ENCODE data around the gene PRM1.

The PRM1 gene

DNA sequence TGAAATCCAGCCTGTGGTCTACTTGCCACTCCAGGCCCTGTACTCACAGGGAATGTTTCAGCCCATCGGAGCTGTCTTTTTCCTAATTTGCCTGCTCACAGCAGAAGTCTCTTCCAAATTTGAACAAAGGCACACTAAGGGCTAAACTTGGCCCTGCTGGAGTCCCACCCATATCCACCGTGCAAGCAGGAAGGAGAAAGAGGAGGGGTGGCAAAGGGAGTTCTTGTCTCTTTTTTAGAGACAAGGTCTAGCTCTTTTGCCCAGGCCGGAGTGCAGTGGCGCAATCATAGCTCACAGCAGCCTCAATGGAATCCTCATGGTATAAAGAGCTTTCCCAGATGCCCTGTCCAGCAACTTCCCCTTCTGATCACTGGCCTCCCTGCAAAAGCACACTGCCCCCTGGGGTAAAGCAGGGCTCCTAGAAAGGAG lies 2.7 kb upstream of the PRM1 start:
- ChIA-PET POLR2A (interaction anchor here (1.6 kb wide), 1 partner anchor 28 kb away, joined by 4 read pairs; the partner anchor contains the start of gene SOCS1), CTCF (interaction anchor here (0.6 to 1.3 kb wide), 3 partner anchors 10 to 51 kb away, joined by 3 to 6 read pairs (median 5); partner anchors contain the start of genes PRM3 and SOCS1)

DNA sequence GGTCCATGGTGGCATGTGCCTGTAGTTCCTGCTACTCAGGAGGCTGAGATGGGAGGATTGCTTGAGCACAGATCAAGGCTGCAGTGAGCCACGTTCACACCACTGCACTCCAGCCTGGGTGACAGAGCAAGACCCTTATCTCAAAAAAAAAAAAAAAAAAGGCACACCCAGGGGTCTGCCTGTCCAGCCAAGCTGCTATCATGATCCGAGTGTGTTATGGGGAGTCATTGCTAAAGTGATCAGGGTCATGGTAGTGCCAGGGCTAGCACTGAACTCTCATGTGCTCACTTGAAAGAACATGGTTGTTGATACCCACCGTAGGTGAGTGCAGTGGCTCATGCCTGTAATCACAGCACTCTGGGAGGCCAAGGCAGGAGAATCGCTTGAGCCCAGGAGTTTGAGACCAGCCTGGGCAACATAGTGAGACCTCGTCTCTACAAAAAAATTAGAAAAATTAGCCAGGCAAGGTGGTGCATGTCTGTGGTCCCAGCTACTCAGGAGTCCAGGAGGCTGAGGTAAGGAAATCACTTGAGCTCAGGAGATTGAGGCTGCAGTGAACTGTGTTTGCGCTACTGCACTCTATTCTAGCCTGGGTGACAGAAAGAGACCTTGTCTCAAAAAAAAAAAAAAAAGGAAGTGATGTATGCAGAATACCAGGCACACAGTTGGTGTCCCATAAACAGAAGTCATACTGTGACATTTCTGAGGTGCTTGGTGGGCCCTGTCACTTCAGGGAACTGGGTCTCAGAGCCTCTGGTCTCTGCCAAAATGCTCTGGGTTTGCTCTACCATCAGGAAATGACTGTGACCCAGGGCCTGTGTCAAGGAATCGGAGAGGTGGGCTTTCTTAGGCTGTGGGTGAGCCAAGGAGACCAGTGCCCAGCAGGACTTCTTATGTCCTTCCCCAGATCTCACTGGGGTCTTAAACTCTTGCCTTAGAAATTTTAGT lies 2.2 kb downstream of the PRM1 start:
- CTCF ChIA-PET, result no interaction called here
- TF ChIP-seq CTBP1 (IDR thresholded peaks at IDR 0.05; ENCODE audit: borderline replicate concordance) (no peak), SUZ12 (IDR thresholded peaks at IDR 0.05) (no peak), ELF4 (IDR thresholded peaks at IDR 0.05) (no peak), BHLHE40 (IDR thresholded peaks at IDR 0.05; ENCODE audit: borderline replicate concordance) (no peak), FOXK2 (IDR thresholded peaks at IDR 0.05) (no peak), ZNF384 (IDR thresholded peaks at IDR 0.05) (no peak), ARNT (IDR thresholded peaks at IDR 0.05) (no peak), L3MBTL2 (conservative IDR thresholded peaks at IDR 0.05) (no peak)
- TF ChIP-seq, protein P1, sequence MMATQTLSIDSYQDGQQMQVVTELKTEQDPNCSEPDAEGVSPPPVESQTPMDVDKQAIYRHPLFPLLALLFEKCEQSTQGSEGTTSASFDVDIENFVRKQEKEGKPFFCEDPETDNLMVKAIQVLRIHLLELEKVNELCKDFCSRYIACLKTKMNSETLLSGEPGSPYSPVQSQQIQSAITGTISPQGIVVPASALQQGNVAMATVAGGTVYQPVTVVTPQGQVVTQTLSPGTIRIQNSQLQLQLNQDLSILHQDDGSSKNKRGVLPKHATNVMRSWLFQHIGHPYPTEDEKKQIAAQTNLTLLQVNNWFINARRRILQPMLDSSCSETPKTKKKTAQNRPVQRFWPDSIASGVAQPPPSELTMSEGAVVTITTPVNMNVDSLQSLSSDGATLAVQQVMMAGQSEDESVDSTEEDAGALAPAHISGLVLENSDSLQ (IDR thresholded peaks at IDR 0.05), result no peak

More for the DNA sequence above, 2.7 kb upstream of the PRM1 start:
- TF ChIP-seq ZNF384 (IDR thresholded peaks at IDR 0.05), result no peak
- TF ChIP-seq TARDBP (IDR thresholded peaks at IDR 0.05), result no peak
- TF ChIP-seq HDGF (IDR thresholded peaks at IDR 0.05; ENCODE audit: borderline replicate concordance), result no peak
- no peak for TF ChIP-seq FOXA1 (IDR thresholded peaks at IDR 0.05)
- TF ChIP-seq SP1 (IDR thresholded peaks at IDR 0.05), result no peak
- TF ChIP-seq BHLHE40 (IDR thresholded peaks at IDR 0.05; ENCODE audit: borderline replicate concordance), result no peak
- TF ChIP-seq, protein P1 (IDR thresholded peaks at IDR 0.05), result no peak
- no peak for TF ChIP-seq ARNT (IDR thresholded peaks at IDR 0.05)
- no peak for TF ChIP-seq FOXK2 (IDR thresholded peaks at IDR 0.05)
- TF ChIP-seq FOXM1 (IDR thresholded peaks at IDR 0.05; ENCODE audit: borderline replicate concordance), result no peak
- no peak for TF ChIP-seq L3MBTL2 (conservative IDR thresholded peaks at IDR 0.05)
- TF ChIP-seq LEF1 (IDR thresholded peaks at IDR 0.05; ENCODE audit: borderline replicate concordance), result no peak
- DNase-seq (ENCODE audit: extremely low spot score), result no peak

DNA sequence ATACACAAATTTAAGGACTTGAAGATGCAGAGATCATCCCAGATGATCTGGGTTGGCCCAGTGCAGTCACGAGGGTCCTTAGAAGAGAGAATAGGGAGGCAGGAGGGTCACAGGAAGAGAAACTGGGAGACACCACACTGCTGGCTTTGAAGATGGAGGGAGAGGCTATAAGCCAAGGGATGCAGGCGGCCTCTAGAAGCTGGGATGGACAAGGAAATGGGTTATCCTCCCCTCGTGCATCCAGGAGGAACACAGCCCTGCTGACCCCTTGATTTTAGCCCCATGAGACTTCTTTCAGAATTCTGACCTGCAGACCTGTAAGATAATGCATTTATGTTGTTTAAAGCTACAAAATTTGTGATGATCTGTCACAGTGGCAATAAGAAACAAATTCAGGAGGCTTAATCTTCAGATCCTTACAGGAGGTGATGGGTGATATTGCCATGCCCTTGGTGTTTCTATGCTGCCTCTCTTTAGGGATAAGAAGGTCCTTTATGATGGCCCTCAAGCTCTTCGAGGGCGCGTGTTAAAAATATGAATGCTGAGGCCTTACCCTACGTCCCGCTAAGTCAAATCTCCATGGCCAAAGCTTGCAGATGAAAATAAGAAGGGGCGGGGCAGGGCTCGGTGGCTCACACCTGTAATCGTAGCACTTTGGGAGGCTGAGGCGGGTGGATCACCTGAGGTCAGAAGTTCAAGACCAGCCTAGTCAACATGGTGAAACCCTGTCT lies 3.4 kb downstream of the PRM1 start:
- ChIA-PET POLR2A (no interaction called here), CTCF (no interaction called here)
- TF ChIP-seq FOXA1 (IDR thresholded peaks at IDR 0.05), result no peak
- no peak for DNase-seq (ENCODE audit: extremely low spot score)

More for the DNA sequence above, 2.2 kb downstream of the PRM1 start:
- POLR2A ChIA-PET, result no interaction called here
- no peak for DNase-seq (ENCODE audit: extremely low spot score)

DNA sequence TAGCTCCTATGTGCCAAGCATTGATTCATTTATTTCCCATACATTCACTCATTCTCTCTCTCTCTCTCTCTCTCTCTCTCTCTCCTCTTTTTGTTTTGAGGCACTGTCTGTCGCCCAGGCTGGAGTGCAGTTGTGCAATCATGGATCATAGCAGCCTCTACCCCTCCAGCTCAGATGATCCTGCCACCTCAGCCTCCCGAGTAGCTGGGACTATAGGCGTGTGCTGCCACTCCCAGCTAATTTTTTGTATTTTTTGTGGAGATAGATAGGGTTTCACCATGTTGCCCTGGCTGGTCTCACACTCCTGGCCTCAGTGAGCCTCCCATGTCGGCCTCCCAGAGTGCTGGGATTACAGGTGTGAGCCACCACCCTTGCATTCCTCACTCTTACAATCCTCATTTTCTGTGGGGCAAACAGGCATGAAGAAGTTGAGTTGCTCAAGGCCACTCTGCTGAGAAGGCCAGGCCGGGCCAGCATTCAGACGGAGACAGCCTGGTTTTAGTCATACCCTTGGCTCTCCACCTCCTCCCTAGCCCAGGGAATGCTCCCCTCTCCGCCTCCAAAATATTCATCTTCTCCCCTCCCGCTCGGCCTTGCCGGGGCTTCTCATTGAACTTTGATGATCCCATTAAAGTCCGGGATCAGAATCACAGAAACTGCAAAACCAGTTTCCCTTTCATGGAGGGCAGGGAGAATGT lies 4.1 kb downstream of the PRM1 start:
- TF ChIP-seq ZNF384 (IDR thresholded peaks at IDR 0.05) (no peak), LEF1 (IDR thresholded peaks at IDR 0.05; ENCODE audit: borderline replicate concordance) (no peak), SP1 (IDR thresholded peaks at IDR 0.05) (no peak), ARNT (IDR thresholded peaks at IDR 0.05) (no peak), ELF4 (IDR thresholded peaks at IDR 0.05) (no peak), FOXK2 (IDR thresholded peaks at IDR 0.05) (no peak), HDGF (IDR thresholded peaks at IDR 0.05; ENCODE audit: borderline replicate concordance) (no peak), FOXA1 (IDR thresholded peaks at IDR 0.05) (no peak), TARDBP (IDR thresholded peaks at IDR 0.05) (no peak), L3MBTL2 (conservative IDR thresholded peaks at IDR 0.05) (no peak), SUZ12 (IDR thresholded peaks at IDR 0.05) (no peak), CTBP1 (IDR thresholded peaks at IDR 0.05; ENCODE audit: borderline replicate concordance) (no peak), NFRKB (IDR thresholded peaks at IDR 0.05) (no peak), BHLHE40 (IDR thresholded peaks at IDR 0.05; ENCODE audit: borderline replicate concordance) (no peak), FOXM1 (IDR thresholded peaks at IDR 0.05; ENCODE audit: borderline replicate concordance) (no peak)
- TF ChIP-seq, protein P1 (IDR thresholded peaks at IDR 0.05), result no peak
- DNase-seq (ENCODE audit: extremely low spot score), result no peak
- ChIA-PET POLR2A (no interaction called here), CTCF (no interaction called here)

DNA sequence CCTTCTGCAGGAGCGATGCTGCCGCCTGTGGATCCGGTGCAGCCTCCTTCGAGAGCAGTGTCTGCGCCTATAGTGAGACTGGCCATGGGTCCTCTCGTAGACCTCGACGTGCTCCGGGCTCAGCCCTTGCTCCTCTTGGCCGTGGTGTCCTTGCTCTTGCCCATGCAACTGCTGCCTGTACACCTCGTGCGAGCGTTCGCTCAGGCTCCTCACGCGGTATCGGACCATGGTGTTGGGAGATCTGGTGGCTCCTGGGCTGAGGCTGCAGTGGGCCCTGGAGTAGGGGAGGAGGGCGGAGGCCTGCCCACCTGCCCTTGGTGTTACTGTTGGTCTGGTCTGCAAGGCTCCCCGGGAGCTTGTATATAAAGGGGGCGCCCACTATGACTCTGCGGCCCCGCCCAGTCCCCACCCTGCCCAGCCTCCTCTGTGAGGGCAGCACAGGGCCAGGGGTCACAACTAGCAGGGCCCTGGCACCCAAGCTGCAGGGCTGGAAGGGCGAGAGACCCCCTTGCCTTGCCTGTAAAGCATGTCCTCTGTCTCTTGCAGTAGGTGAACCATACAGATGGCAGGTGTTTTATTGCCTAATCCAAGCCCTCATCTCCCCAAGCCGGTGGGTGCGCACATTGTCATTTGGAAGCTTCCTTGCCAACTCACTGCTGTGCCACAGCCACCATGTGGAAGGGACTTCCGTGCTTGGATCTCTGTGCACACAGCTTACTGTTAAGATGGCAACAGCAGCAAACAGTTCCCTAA lies 4.8 kb downstream of the PRM1 start, which contains the start of gene PRM2:
TSS of gene PRM2 (minus strand) at position 338 of the 753 bp plus-strand sequence. CDS start at position 228, 110 bp downstream.
- ChIA-PET CTCF (no interaction called here), POLR2A (no interaction called here)
- TF ChIP-seq FOXA1 (IDR thresholded peaks at IDR 0.05) (no peak), LEF1 (IDR thresholded peaks at IDR 0.05; ENCODE audit: borderline replicate concordance) (no peak), NFRKB (IDR thresholded peaks at IDR 0.05) (no peak), SUZ12 (IDR thresholded peaks at IDR 0.05) (no peak)
- TF ChIP-seq, protein P1 (IDR thresholded peaks at IDR 0.05), result no peak
- no peak for DNase-seq (ENCODE audit: extremely low spot score)
